Neutrophil (primary cell): ENCODE data around the gene GBGT1.

ENCODE experiments used
- H3K27ac ChIP-seq: fragments of 200-600 bp; sonication (generic); 2 replicates; pipeline ENCODE4 v1.5.1; 2016; ENCODE audit warnings: mild to moderate bottlenecking, moderate library complexity
- H3K27me3 ChIP-seq: fragments of 200-600 bp; sonication (generic); 2 replicates; pipeline ENCODE4 v1.6.0; 2016; ENCODE audit warnings: mild to moderate bottlenecking
- H3K36me3 ChIP-seq: fragments of 200-600 bp; sonication (generic); 2 replicates; pipeline ENCODE4 v1.5.1; 2017
- H3K4me1 ChIP-seq, 2 experiments: fragments of 200-600 bp in 1 of 2; sonication (generic) in 1 of 2; 1 replicate in 1 of 2; 2 replicates in 1 of 2; pipeline versions ENCODE4 v1.5.1 to v1.6.1; 2013 to 2016; ENCODE audit warnings: low read depth in 1 of 2, low read length in 1 of 2, mild to moderate bottlenecking in 1 of 2, moderate library complexity in 1 of 2; ENCODE audit not compliant: control insufficient read depth in 1 of 2, insufficient read depth in 1 of 2
- H3K4me3 ChIP-seq, 2 experiments: fragments of 200-600 bp in 1 of 2; sonication (generic) in 1 of 2; 1 replicate in 1 of 2; 2 replicates in 1 of 2; pipeline ENCODE4 v1.5.1; 2013 to 2016; ENCODE audit warnings: low read depth in 1 of 2, low read length in 1 of 2, mild to moderate bottlenecking in 1 of 2, moderate library complexity in 1 of 2
- H3K9me3 ChIP-seq: fragments of 200-600 bp; sonication (generic); 2 replicates; pipeline ENCODE4 v1.5.1; 2016
- TF ChIP-seq, protein P1 (sequence below): fragments of 200-600 bp; sonication (generic); IDR thresholded peaks from 2 replicates; pipeline ENCODE4 v1.5.1; 2016; ENCODE audit warnings: antibody characterized with exemption

Gene GBGT1

DNA sequence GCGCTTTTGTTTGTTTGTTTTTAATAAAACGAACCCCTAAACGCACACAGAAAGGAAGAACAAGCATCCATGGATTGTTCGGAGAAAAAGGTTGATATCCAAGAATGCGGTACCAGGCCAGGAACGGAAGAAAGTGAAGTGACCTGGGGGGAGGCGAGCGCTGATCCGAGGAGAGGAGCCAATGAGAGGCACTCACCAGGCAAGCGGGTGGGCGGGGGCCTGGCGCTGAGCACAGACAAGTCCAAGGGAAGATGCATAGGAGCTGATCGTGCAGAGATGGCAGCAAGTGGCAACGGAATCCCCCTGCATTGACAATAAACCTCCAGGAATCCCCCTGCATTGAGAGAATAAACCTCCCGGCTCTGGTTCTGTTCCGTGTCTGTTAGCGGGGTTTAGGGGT lies 36.9 kb upstream of the GBGT1 start:
- Histone ChIP-seq H3K9me3 (no peaks in the 10 kb centered on the region), H3K27me3 (peaks cover 25% of the 10 kb centered on the region), H3K4me3 (no peak overlapping the region), H3K27ac (no peak overlapping the region), H3K4me1 (no peaks in the 10 kb centered on the region), H3K36me3 (no peaks in the 10 kb centered on the region)
- TF ChIP-seq, protein P1, sequence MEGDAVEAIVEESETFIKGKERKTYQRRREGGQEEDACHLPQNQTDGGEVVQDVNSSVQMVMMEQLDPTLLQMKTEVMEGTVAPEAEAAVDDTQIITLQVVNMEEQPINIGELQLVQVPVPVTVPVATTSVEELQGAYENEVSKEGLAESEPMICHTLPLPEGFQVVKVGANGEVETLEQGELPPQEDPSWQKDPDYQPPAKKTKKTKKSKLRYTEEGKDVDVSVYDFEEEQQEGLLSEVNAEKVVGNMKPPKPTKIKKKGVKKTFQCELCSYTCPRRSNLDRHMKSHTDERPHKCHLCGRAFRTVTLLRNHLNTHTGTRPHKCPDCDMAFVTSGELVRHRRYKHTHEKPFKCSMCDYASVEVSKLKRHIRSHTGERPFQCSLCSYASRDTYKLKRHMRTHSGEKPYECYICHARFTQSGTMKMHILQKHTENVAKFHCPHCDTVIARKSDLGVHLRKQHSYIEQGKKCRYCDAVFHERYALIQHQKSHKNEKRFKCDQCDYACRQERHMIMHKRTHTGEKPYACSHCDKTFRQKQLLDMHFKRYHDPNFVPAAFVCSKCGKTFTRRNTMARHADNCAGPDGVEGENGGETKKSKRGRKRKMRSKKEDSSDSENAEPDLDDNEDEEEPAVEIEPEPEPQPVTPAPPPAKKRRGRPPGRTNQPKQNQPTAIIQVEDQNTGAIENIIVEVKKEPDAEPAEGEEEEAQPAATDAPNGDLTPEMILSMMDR, result no peak

- H3K4me1 ChIP-seq, result no peaks in the 10 kb centered on the region
- H3K27me3 ChIP-seq, result peaks cover 25% of the 10 kb centered on the region
- no peak overlapping the region for H3K27ac ChIP-seq
- H3K4me3 ChIP-seq, result no peak overlapping the region
- TF ChIP-seq, protein P1, result no peak
- no peaks in the 10 kb centered on the region for H3K36me3 ChIP-seq
- H3K9me3 ChIP-seq, result no peaks in the 10 kb centered on the region
Measured at GRCh38 chr9:133199648-133200321, 36.1 kb upstream of the GBGT1 start.

GRCh38 chr9:133195029-133195428 lies 31.3 kb upstream of the GBGT1 start:
- peaks cover 13% of the 10 kb centered on the region for H3K27me3 ChIP-seq
- TF ChIP-seq, protein P1, result no peak
- no peaks in the 10 kb centered on the region for H3K9me3 ChIP-seq
- no peaks in the 10 kb centered on the region for H3K4me1 ChIP-seq
- no peak overlapping the region for H3K27ac ChIP-seq
- H3K36me3 ChIP-seq, result no peaks in the 10 kb centered on the region
- H3K4me3 ChIP-seq, result no peak overlapping the region

DNA sequence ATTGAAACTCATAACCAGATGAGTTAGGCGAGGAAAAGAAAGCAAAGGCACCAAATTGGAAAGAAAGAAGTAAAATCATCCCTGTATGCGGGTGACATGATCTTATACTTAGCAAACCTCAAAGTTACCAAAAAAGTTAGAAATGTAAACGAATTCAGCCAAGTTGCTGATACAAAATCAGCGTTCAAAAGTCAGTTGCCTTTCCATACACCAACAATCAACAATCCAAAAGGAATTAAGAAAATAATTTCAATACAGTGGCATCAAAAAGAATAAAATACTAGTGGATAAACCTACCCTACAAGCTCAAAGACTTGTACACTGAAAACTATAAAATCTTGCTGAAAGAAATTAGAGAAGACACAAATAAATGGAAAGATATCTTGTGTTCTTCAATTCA lies 30.9 kb upstream of the GBGT1 start:
- H3K4me3 ChIP-seq, result no peak overlapping the region
- H3K36me3 ChIP-seq, result no peaks in the 10 kb centered on the region
- H3K9me3 ChIP-seq, result no peaks in the 10 kb centered on the region
- TF ChIP-seq, protein P1, result no peak
- H3K27me3 ChIP-seq, result peaks cover 9% of the 10 kb centered on the region
- H3K27ac ChIP-seq, result no peak overlapping the region
- no peaks in the 10 kb centered on the region for H3K4me1 ChIP-seq

DNA sequence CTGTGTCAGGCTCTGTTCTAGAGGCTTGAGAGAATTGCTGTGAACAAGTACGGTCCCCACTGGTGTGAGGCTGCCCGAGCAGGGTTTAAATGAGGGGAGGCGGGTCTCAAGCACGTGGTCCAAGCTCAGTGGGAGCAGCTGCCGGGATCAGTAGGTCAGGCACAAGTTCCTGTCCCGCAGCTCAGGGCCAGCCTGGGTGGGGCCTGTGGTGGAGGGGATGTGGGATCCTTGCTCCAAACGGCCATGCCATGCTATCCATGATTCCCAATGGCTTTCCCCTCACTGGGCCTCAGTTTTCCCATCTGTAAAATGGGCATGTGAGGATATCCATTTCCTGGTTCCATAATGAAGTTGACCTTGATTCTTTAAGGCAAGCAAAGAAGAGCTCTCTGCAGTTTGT lies 28.3 kb upstream of the GBGT1 start:
- Histone ChIP-seq H3K4me1 (no peaks in the 10 kb centered on the region), H3K4me3 (no peak overlapping the region), H3K9me3 (no peaks in the 10 kb centered on the region), H3K27me3 (peaks cover 23% of the 10 kb centered on the region), H3K36me3 (no peaks in the 10 kb centered on the region), H3K27ac (no peak overlapping the region)
- TF ChIP-seq, protein P1, result no peak
